Measurements from ENCODE around the gene ABR.
A peak's percentile ranks its signal among the peaks of the same experiment; 100 is the strongest.

The ABR gene

DNA sequence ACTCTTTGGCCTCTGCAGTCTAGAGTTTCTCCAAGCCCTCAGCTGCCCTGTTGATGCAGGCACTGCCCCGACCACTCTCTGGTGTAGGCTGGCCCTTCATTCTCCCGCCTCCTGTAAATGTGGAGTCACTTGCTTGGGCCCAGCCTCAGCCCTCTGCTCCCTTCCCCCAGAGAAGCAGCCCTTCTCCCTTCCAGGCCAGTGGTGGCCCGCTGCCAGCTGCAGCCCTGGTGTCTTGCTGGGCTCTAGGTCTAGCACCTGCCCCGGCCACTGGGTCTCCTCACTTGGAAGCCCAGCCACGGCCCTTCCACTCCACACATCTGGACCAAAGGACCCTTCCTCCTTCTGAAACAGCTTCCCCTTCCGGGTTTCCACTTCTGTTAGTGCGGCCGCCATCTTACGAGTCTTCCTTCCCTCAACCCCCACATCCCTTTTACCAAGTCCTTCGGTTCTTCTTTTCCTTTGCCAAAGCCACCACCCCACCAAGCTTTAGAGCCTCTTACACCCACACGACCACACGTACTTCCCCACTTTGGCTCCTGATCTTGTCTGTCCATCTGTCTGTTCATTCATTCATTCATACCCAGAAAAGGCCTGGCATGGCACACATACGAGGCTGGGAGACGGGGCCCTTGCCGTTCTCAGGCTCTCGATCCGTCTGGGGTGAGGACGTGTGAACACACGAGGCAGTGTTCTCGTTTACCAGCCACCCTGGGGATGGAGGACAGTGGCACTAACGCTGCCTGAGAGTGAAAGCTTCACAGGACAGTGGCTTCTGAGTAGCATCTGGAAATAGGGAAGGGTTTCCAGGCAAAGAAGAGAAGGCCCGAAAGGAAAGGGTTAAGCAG lies 68.0 kb downstream of the ABR start:
- no peak for TF ChIP-seq CTCF (IDR thresholded peaks at IDR 0.05; ENCODE audit: low read depth, low read length, missing control alignments)
- in situ Hi-C loops (cut with HindIII; ENCODE audit: low sequenced_read_pairs): no loop called here
- no peak overlapping the region for H3K4me3 ChIP-seq (ENCODE audit: low read depth, low read length)
- DNase-seq (ENCODE audit: low read depth): no peak

DNA sequence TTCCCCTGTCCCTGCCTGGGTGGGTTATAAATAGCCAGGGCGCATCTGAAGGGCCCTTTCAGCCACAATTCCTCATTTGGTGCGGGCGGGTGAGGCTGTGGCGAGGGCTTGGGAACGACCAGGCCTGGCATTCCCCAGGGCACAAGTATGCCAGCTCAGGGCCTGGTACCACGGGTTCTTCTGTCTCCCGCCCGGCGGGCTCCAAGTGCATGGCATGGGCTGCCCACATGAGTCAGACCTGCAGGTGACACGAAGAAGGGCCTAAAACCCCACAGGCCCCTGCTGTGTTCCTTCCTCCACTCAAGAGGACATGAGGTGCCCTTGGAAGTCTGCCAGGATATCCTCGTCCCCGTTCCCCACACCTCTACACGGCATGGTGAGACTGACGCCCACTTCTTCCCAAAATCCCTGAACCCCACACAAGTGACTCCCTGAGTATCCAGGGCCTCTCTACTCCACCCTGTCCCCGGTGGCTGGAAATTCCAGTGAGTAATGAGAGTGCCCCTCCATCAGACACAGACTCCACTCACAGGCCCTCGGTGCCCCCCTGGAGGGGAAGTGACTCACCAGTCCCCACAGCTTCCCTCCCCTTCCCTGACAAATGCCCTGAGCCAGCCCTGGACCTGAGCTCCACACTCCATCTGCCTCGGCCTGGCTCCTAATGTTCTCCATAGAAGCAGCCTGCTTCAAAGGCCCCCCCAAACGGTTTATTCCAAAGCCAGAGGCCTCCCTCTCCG lies 68.8 kb downstream of the ABR start:
- no peak for TF ChIP-seq CTCF (IDR thresholded peaks at IDR 0.05; ENCODE audit: low read depth, low read length, missing control alignments)
- DNase-seq (ENCODE audit: low read depth): peak; percentile 53
- in situ Hi-C loops (cut with HindIII; ENCODE audit: low sequenced_read_pairs): no loop called here
- H3K4me3 ChIP-seq (ENCODE audit: low read depth, low read length): no peak overlapping the region

DNA sequence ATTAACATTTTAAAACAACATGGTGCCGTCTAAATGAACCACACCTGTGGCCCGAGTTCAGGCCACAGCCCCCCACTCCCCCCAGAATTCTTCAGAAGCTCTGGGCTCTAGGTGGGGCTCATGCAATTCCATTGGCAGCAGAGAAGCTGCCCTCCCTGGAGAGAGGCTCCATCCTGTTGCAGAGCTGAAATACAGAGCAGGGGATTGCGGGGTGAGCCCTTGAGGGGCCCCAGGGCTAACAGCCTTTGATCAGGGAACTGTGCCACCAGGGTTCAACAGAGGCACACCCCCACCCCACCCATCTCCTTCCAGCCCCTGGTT lies 69.3 kb downstream of the ABR start:
- in situ Hi-C loops (cut with HindIII; ENCODE audit: low sequenced_read_pairs): no loop called here
- H3K4me3 ChIP-seq (ENCODE audit: low read depth, low read length): no peak overlapping the region
- TF ChIP-seq CTCF (IDR thresholded peaks at IDR 0.05; ENCODE audit: low read depth, low read length, missing control alignments): no peak
- DNase-seq (ENCODE audit: low read depth): no peak

DNA sequence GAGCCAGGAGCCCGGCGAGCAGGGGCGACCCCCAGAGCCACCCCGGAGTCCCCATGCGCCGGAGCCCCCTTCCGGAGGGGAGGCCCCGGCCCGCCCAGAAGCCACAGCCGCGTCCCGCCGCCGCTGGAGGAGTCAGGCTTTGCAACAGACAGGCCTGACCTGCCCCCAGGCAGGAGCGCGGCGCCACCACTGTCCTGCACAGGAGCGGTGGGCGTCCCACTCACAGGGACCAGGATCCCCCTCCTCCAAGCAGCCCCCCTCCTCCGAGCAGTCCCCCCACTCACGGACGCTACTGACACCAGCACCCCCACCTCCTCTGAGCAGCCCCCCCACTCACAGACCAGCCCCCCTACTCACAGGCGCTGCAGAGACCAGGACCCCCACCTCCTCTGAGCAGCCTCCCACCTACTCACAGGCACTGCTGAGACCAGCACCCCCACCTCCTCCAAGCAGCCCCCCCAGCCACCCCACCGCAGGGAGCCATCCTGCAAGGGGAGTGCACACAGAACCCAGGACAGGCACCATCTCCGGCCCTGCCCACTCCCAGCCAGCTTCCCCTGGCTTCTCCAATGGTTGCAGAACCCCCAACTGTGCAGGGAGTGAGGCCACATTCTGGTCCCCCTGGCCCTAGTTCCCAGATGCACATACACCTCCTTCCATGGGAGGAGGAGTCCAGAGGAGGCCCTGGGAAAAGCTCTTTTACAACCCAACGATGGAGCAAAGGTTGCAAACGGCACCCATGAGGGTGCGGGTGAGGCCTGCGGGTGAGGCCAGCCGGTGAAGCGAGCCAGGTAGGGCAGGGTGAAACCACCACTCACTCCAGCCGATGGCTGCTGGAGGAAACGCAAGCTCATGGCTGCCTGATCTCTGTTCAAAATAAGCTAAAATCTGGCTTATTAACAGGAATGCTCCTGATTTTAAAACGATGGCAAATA lies 69.9 kb downstream of the ABR start:
- in situ Hi-C loops (cut with HindIII; ENCODE audit: low sequenced_read_pairs): no loop called here
- TF ChIP-seq CTCF (IDR thresholded peaks at IDR 0.05; ENCODE audit: low read depth, low read length, missing control alignments): no peak
- DNase-seq (ENCODE audit: low read depth): no peak
- H3K4me3 ChIP-seq (ENCODE audit: low read depth, low read length): peak overlapping the region; percentile 52

- in situ Hi-C loops (cut with HindIII; ENCODE audit: low sequenced_read_pairs): no loop called here
- TF ChIP-seq CTCF (IDR thresholded peaks at IDR 0.05; ENCODE audit: low read depth, low read length, missing control alignments): no peak
- DNase-seq (ENCODE audit: low read depth): no peak
- peak overlapping the region; percentile 52 for H3K4me3 ChIP-seq (ENCODE audit: low read depth, low read length)
Observed at GRCh38 chr17:1108765-1109605, 70.8 kb downstream of the ABR start.

DNA sequence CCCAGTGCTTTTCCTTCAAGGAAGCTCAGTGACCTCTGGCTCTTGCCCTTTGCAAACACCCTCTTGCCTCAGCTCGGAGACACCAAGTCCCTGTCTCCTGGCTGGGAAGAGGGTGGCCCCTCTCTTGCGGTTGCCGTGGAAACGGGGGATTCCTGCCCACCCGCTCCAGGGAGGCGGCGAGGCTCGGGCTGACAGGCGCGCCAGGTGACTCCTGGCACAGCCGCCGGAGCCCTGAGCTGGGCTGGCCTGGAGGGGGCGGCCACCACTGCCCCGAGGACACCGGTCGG lies 71.4 kb downstream of the ABR start:
- H3K4me3 ChIP-seq (ENCODE audit: low read depth, low read length): peak overlapping the region; percentile 52
- in situ Hi-C loops (cut with HindIII; ENCODE audit: low sequenced_read_pairs): no loop called here
- no peak for DNase-seq (ENCODE audit: low read depth)
- TF ChIP-seq CTCF (IDR thresholded peaks at IDR 0.05; ENCODE audit: low read depth, low read length, missing control alignments): no peak
